Kidney glomerular epithelial cell (primary cell): Measurements from ENCODE around the gene KLRC1.
A peak's percentile ranks its signal among the peaks of the same experiment; 100 is the strongest.
"Not testable (repeated sequence)": the region's sequence is repeated elsewhere in the genome, so short reads cannot be mapped to it uniquely, and the experiment has no call there.

Experiments used
- DNase-seq: peaks from one replicate; lab custom pipeline; 2025; lab: John Stamatoyannopoulos, UW

KLRC1 gene

GRCh38 chr12:10453156-10453555, at the start of gene KLRC1:
Gene KLRC1, minus strand, starts transcription at chr12:10453377. Its CDS starts 2,221 bp downstream, at chr12:10451156.
- DNase-seq: no peak

DNA sequence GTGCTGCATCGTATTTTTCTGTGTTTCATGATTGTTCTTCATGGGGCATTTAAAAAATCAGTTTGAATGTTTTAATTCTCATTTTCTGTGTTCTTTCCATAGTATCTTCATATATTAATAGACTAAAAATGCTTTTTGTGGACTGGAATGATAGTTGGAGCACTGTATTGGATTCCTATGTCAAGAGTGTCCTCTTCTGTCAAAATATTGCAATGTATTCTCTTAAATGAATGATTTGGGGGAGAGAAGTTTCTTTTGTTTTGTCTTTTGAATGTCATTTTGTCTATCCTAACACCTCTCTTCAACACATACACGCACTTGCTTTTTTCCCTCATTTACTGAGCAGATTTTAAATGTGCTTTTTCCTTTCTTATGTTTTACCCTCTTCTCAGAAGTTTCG, 47.9 kb upstream of the KLRC1 start:
- peak; percentile 7 for DNase-seq

GRCh38 chr12:10498042-10498441, 44.9 kb upstream of the KLRC1 start:
- no peak for DNase-seq

DNA sequence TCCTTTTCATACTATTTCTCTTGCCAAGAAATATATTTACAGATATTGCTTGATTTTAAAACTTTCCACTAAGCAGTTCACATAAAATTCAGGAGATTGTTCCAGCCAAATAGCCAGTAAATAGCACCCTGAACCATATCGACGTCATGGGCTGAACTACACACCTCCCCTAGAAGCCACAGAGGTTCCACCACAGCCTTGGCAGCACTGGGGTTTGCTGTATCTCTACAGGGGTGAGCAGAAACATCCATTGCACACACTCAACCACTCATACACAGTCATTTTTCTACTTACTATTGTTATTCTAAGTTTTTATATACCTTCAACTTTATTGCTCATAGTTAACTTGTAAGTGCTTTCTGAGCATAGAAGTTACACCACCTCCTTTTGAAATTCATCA, 44.4 kb upstream of the KLRC1 start:
- no peak for DNase-seq

- no peak for DNase-seq
Observed at GRCh38 chr12:10491766-10492165, 38.6 kb upstream of the KLRC1 start.

GRCh38 chr12:10487328-10487727, 34.2 kb upstream of the KLRC1 start:
- DNase-seq: not testable (repeated sequence)

- DNase-seq: not testable (repeated sequence)
Observed at GRCh38 chr12:10481901-10482300, 28.7 kb upstream of the KLRC1 start.

- not testable (repeated sequence) for DNase-seq
Observed at GRCh38 chr12:10472808-10473207, 19.6 kb upstream of the KLRC1 start.

DNA sequence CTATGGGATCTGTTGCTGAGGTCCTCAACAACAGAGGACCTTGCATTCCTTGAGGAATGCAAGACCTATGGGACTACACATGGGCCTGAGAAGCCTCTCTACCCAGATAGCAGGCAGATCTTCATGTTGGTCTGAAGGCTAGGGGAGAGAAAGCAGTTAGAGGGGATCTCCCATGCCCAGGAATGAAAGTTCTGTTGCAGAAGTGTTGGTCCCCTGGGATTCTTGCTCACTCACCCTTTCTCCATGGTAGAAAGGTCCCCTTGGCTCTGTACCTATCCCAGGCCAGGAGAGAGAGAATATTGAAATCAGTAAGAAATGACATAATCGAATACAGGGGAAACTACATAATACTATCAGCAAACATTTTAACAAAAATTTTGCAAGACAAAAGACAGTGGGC, 16.5 kb upstream of the KLRC1 start:
- DNase-seq: no peak

DNA sequence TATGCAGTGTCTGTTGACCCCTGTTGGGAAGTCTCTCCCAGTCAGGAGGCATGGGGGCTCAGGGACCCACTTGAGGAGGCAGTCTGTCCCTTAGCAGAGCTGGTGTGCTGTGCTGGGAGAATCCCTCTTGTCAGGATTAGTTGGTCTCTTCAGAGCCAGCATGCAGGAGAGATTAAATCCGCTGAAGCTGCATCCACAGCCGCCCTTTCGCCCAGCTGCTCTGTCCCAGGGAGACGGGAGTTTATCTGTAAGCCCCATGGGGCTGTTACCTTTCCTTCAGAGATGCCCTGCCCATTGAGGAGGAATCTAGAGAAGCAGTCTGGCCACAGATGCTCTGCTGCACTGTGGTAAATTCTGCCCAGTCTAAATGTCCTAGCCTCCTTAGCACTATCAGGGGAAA, 13.1 kb upstream of the KLRC1 start:
- DNase-seq: no peak

DNA sequence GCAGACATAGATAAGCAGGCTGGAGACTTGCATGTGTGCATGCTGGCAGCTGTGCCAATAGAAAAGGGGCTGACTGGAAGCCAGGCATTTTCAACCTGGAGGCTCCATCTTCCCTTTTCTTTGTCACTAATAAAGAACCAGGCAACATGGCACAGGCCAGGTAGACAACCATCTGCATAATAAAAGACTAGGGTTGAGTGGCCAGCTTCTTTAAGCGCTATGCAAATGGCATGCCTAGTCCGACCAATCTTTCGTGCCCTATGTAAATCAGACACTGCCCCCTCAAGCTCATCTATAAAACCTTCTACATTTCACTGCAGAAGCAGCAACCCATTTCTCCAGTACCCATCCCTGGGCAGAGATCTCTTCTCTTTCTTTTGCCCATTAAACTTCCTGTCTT, 4.6 kb upstream of the KLRC1 start:
- DNase-seq: no peak

DNA sequence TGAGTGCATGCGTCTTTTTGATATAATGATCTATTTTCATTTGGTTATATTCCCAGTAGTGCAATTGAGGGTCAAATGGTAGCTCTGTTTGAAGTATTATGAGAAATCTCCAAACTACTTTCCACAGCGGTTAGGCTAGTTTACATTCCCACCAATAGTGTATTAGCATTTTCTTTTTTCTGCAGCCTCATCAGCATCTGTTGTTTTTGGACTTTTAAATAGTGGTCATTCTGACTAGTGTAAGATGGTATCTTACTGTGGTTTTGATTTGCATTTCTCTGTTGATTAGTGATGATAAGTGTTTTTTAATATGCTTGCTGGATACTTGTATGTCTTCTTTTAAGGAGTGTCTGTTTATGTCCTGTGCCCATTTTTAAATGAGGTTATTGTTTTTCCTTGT, 3.7 kb upstream of the KLRC1 start:
- DNase-seq: no peak

GRCh38 chr12:10455766-10456165, 2.6 kb upstream of the KLRC1 start:
- DNase-seq: no peak

DNA sequence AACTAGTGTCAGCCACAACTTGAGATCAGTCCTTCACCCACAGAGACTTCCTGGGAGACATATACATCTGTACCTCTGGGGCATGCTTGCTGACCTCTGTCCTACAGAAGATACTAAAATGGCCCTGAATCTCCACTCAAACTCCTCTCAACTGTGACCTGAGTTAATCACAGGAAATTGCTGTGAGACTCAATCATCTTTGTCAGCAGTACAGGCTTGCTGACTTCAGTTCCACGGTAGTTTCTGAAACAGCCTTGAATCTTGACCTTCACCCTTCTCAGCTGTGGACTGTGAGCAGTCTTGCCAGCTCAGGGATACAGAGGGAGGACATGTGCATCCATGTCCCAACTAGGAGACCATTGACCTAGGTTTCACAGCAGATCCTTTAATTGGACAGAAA, 1.4 kb upstream of the KLRC1 start:
- DNase-seq: peak; percentile 24

DNA sequence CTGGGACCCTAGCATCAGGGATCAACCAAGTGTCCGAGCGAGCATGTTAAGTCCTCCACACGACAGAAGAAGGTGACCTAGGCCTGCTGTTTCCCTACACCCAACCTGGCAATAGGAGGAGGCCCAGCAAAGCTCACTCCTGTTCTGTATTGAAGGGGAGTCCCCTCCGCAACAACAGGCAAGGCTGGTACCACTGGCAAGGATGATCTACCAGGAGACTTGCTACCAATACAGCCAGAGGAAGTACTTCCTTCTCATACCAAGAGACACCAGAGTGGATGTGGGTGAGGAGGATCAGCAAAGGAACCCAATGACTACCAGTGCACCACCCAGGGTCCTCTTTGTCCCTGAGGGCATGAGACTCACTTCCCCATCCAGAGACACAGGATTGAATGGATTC, 4.9 kb downstream of the KLRC1 start:
- no peak for DNase-seq

DNA sequence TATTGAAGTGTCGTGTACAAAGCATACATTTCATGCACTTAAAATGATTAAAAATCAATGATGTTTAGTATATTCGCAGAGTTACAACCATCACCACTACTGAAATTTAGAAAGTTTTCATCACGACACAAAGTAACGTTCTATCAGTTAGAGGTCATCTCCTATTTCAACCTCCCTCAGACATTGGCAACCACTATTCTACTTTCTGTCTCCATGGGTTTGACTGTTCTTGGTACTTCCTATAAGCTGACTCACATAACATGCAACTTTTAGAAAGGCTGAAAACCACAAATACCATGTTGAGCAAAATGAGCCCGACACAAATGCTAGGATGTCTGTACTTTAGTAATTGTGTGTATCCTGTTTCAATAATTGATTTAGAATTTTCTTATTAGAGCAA, 7.1 kb downstream of the KLRC1 start:
- DNase-seq: not testable (repeated sequence)

DNA sequence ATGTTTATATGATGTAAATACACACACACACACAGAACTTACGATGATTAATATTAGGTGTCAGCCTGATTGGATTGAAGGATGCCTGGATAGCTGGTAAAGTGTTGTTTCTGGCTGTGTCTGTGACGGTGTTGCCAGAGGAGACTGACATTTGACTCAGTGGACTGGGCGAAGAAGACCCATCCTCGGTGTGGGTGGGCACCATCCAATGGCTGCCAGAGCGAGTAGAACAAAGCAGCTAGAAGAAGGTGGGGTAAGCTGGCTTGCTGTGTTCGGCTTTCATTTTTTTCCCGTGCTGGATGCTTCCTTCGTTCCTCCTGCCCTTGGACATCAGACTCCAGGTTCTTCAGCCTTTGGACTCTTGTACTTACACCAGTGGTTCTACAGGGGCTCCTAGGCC, 12.0 kb downstream of the KLRC1 start:
- DNase-seq: not testable (repeated sequence)

DNA sequence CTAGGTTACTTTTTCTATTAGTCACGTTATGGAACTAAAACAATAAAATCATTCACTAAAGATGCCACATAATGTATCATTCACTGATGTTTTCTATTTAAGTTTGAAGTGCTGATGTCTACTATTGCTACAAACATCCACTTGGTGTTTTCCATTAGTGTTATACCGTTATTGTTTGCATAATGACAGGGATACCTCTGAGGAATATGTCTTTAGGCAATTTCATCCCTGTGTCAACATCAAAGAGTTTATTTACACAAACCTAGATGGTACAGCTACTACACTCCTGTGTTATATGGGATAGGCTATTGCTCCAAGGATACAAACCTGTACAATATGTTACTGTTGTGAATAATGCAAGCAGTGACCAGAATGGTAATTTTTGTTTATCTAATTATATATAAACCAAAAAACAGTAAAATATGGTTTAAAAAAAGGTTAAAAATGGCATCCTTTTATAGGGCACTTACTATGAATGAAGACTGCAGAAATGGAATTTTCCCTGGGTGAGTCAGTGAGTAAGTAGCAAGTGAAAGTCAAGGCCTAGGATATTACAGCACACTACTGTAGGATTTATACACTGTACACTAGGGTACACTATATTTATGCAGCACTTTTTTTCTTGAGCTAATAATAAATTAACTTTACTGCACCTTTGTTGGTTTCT, 13.4 kb downstream of the KLRC1 start:
- not testable (repeated sequence) for DNase-seq

DNA sequence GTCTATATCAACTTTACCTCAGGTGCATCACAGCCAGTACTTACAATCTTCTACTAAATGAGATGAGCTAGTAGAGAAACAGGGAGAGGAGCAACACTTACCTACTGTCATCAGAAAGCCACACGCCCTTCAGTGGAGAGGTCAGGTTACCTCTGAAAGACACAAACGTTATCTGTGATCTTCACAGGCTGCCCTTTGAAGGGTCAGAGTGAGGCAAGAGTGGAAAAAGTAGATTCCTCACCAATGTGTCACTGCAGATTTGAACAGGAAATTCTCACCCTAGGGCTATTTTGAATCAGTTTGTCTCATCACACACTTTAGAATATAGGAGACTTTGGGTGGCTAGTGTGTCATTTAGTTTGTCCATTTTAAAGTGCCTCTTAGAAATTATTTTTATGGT, 15.6 kb downstream of the KLRC1 start:
- not testable (repeated sequence) for DNase-seq

GRCh38 chr12:10435816-10436215, 17.4 kb downstream of the KLRC1 start, which contains the start of gene KLRC2:
Gene KLRC2, minus strand, starts transcription at chr12:10436010. Its CDS starts 24 bp downstream, at chr12:10435986.
- not testable (repeated sequence) for DNase-seq

GRCh38 chr12:10430623-10431022, 22.6 kb downstream of the KLRC1 start:
- not testable (repeated sequence) for DNase-seq

- not testable (repeated sequence) for DNase-seq
Observed at GRCh38 chr12:10425938-10426337, 27.2 kb downstream of the KLRC1 start.

DNA sequence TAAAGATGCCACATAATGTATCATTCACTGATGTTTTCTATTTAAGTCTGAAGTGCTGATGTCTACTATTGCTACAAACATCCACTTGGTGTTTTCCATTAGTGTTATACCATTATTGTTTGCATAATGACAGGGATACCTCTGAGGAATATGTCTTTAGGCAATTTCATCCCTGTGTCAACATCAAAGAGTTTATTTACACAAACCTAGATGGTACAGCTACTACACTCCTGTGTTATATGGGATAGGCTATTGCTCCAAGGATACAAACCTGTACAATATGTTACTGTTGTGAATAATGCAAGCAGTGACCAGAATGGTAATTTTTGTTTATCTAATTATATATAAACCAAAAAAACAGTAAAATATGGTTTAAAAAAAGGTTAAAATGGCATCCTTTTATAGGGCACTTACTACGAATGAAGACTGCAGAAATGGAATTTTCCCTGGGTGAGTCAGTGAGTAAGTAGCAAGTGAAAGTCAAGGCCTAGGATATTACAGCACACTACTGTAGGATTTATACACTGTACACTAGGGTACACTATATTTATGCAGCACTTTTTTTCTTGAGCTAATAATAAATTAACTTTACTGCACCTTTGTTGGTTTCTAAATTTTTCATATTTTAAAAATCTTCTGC, 28.8 kb downstream of the KLRC1 start:
- DNase-seq: not testable (repeated sequence)

GRCh38 chr12:10422159-10422558, 31.0 kb downstream of the KLRC1 start:
- DNase-seq: not testable (repeated sequence)
